ENCODE results near the gene ZNF784.

- TF ChIP-seq CTCF (IDR thresholded peaks at IDR 0.05) (no peak), POLR2A (IDR thresholded peaks at IDR 0.05) (no peak)
Observed at GRCh38 chr19:55606817-55607216, 17.5 kb downstream of the ZNF784 start.
